Stimulated activated naive B cell treated with anti-CD40 and anti-IgM and Interleukin-4, amounts not matched to agents 10 μg/mL and 1 μg/mL and 100 μg/mL, for 72 hours (primary cell): ENCODE data around the gene KCNMA1.
A peak's percentile ranks its signal among the peaks of the same experiment; 100 is the strongest.

Experiments used
- ATAC-seq, 2 donors: fragments of 150-1000 bp; cut with Tn5 transposase; replicated peaks; 2 replicates each; pipeline ENCODE4 v1.10.0; 2021; ENCODE audit warnings: moderate library complexity in 1 of 2
- DNase-seq: peaks from one replicate; pipeline ENCODE4 v3.0.0; 2021
- H3K27ac Mint-ChIP-seq: one replicate; pipeline ENCODE4 v1.8.0; 2022; ENCODE audit warnings: mild to moderate bottlenecking, mixed read lengths
- H3K27me3 Mint-ChIP-seq, 2 donors: one replicate each; pipeline ENCODE4 v1.8.0; 2022; ENCODE audit warnings: mixed read lengths in 2 of 2
- H3K36me3 Mint-ChIP-seq, 2 donors: one replicate each; pipeline ENCODE4 v1.8.0; 2022; ENCODE audit warnings: mixed read lengths in 2 of 2, mild to moderate bottlenecking in 1 of 2
- H3K4me1 Mint-ChIP-seq, 2 donors: one replicate each; pipeline ENCODE4 v1.8.0; 2022; ENCODE audit warnings: mixed read lengths in 2 of 2, mild to moderate bottlenecking in 1 of 2
- H3K4me3 Mint-ChIP-seq, 2 donors: one replicate each; pipeline ENCODE4 v1.8.0; 2022; ENCODE audit warnings: mild to moderate bottlenecking in 2 of 2, mixed read lengths in 2 of 2, moderate library complexity in 1 of 2
- H3K9me3 Mint-ChIP-seq, 2 donors: one replicate each; pipeline ENCODE4 v1.8.0; 2022; ENCODE audit warnings: mixed read lengths in 2 of 2, mild to moderate bottlenecking in 1 of 2

Gene KCNMA1

GRCh38 chr10:77501846-77502261 is 135.8 kb downstream of the KCNMA1 start:
- no peak overlapping the region for H3K4me3 Mint-ChIP-seq
- no peak overlapping the region for H3K27ac Mint-ChIP-seq
- H3K4me1 Mint-ChIP-seq, result peaks cover 0 to 2% of the 10 kb centered on the region in 2 donors
- no peaks in the 10 kb centered on the region for H3K36me3 Mint-ChIP-seq
- no peaks in the 10 kb centered on the region for H3K9me3 Mint-ChIP-seq
- no peak for DNase-seq
- peak in 1 of 2 donors; percentile 47 for ATAC-seq
- H3K27me3 Mint-ChIP-seq, result peaks cover 11 to 28% of the 10 kb centered on the region in 2 donors

- no peaks in the 10 kb centered on the region for H3K36me3 Mint-ChIP-seq
- H3K27me3 Mint-ChIP-seq, result peaks cover 10 to 27% of the 10 kb centered on the region in 2 donors
- peaks cover 0 to 5% of the 10 kb centered on the region in 2 donors for H3K4me1 Mint-ChIP-seq
- DNase-seq (no peak), ATAC-seq (peak; percentile 8 to 43)
- H3K27ac Mint-ChIP-seq, result no peak overlapping the region
- no peak overlapping the region for H3K4me3 Mint-ChIP-seq
- H3K9me3 Mint-ChIP-seq, result no peaks in the 10 kb centered on the region
These were observed 136.3 kb downstream of the KCNMA1 start for GRCh38 chr10:77501152-77501845.

GRCh38 chr10:77500754-77501151 is 136.9 kb downstream of the KCNMA1 start:
- H3K27ac Mint-ChIP-seq, result no peak overlapping the region
- no peak for DNase-seq
- H3K27me3 Mint-ChIP-seq, result peaks cover 8 to 25% of the 10 kb centered on the region in 2 donors
- no peak overlapping the region for H3K4me3 Mint-ChIP-seq
- H3K9me3 Mint-ChIP-seq, result no peaks in the 10 kb centered on the region
- H3K4me1 Mint-ChIP-seq, result peaks cover 0 to 5% of the 10 kb centered on the region in 2 donors
- no peaks in the 10 kb centered on the region for H3K36me3 Mint-ChIP-seq
- peak; percentile 37 to 68 for ATAC-seq

GRCh38 chr10:77498829-77499228 is 138.8 kb downstream of the KCNMA1 start:
- ATAC-seq, result no peak
- DNase-seq, result no peak
- Mint-ChIP-seq H3K9me3 (no peaks in the 10 kb centered on the region), H3K4me3 (no peak overlapping the region), H3K27ac (no peak overlapping the region), H3K27me3 (peaks cover 10 to 23% of the 10 kb centered on the region in 2 donors), H3K4me1 (peaks cover 0 to 6% of the 10 kb centered on the region in 2 donors), H3K36me3 (no peaks in the 10 kb centered on the region)

GRCh38 chr10:77498210-77498609 is 139.4 kb downstream of the KCNMA1 start:
- no peaks in the 10 kb centered on the region for H3K36me3 Mint-ChIP-seq
- H3K4me1 Mint-ChIP-seq, result peaks cover 0 to 6% of the 10 kb centered on the region in 2 donors
- H3K27ac Mint-ChIP-seq, result no peak overlapping the region
- DNase-seq (no peak), ATAC-seq (no peak)
- H3K9me3 Mint-ChIP-seq, result no peaks in the 10 kb centered on the region
- no peak overlapping the region for H3K4me3 Mint-ChIP-seq
- H3K27me3 Mint-ChIP-seq, result peaks cover 13 to 25% of the 10 kb centered on the region in 2 donors

GRCh38 chr10:77497748-77498147 is 139.9 kb downstream of the KCNMA1 start:
- Mint-ChIP-seq H3K36me3 (no peaks in the 10 kb centered on the region), H3K4me1 (peaks cover 0 to 6% of the 10 kb centered on the region in 2 donors), H3K27ac (no peak overlapping the region), H3K27me3 (peaks cover 15 to 25% of the 10 kb centered on the region in 2 donors), H3K9me3 (no peaks in the 10 kb centered on the region), H3K4me3 (no peak overlapping the region)
- ATAC-seq, result no peak
- no peak for DNase-seq

GRCh38 chr10:77496941-77497420 is 140.6 kb downstream of the KCNMA1 start:
- Mint-ChIP-seq H3K36me3 (no peaks in the 10 kb centered on the region), H3K4me3 (no peak overlapping the region), H3K9me3 (no peaks in the 10 kb centered on the region)

GRCh38 chr10:77494756-77495541 is 142.7 kb downstream of the KCNMA1 start:
- DNase-seq, result no peak
- Mint-ChIP-seq H3K4me3 (no peak overlapping the region), H3K36me3 (no peaks in the 10 kb centered on the region), H3K27ac (peak overlapping the region; percentile 63), H3K4me1 (peaks cover 0 to 6% of the 10 kb centered on the region in 2 donors), H3K27me3 (peaks cover 17 to 19% of the 10 kb centered on the region in 2 donors), H3K9me3 (no peaks in the 10 kb centered on the region)
- ATAC-seq, result peak in 1 of 2 donors; percentile 17

More at GRCh38 chr10:77496941-77497420, 140.6 kb downstream of the KCNMA1 start:
- Mint-ChIP-seq H3K27ac (no peak overlapping the region), H3K4me1 (peaks cover 0 to 6% of the 10 kb centered on the region in 2 donors), H3K27me3 (peaks cover 17 to 19% of the 10 kb centered on the region in 2 donors)
- ATAC-seq, result no peak
- DNase-seq, result no peak

GRCh38 chr10:77494327-77494726 is 143.3 kb downstream of the KCNMA1 start:
- H3K9me3 Mint-ChIP-seq, result no peaks in the 10 kb centered on the region
- peaks cover 0 to 6% of the 10 kb centered on the region in 2 donors for H3K4me1 Mint-ChIP-seq
- no peak overlapping the region for H3K27ac Mint-ChIP-seq
- H3K36me3 Mint-ChIP-seq, result no peaks in the 10 kb centered on the region
- ATAC-seq (no peak), DNase-seq (no peak)
- peaks cover 17 to 19% of the 10 kb centered on the region in 2 donors for H3K27me3 Mint-ChIP-seq
- H3K4me3 Mint-ChIP-seq, result no peak overlapping the region

- Mint-ChIP-seq H3K27ac (no peak overlapping the region), H3K36me3 (no peaks in the 10 kb centered on the region), H3K4me1 (peaks cover 0 to 6% of the 10 kb centered on the region in 2 donors), H3K9me3 (no peaks in the 10 kb centered on the region), H3K27me3 (peaks cover 17 to 19% of the 10 kb centered on the region in 2 donors), H3K4me3 (no peak overlapping the region)
- DNase-seq (no peak), ATAC-seq (peak in 1 of 2 donors; percentile 36)
These were observed 143.8 kb downstream of the KCNMA1 start for GRCh38 chr10:77493851-77494261.

- H3K4me3 Mint-ChIP-seq, result no peak overlapping the region
- H3K36me3 Mint-ChIP-seq, result no peaks in the 10 kb centered on the region
- peaks cover 0 to 6% of the 10 kb centered on the region in 2 donors for H3K4me1 Mint-ChIP-seq
- H3K27ac Mint-ChIP-seq, result peak overlapping the region; percentile 59
- ATAC-seq (peak in 1 of 2 donors; percentile 18), DNase-seq (no peak)
- H3K9me3 Mint-ChIP-seq, result no peaks in the 10 kb centered on the region
- H3K27me3 Mint-ChIP-seq, result peaks cover 17 to 19% of the 10 kb centered on the region in 2 donors
These were observed 144.3 kb downstream of the KCNMA1 start for GRCh38 chr10:77493239-77493806.

GRCh38 chr10:77492368-77492994 is 145.1 kb downstream of the KCNMA1 start:
- Mint-ChIP-seq H3K9me3 (no peaks in the 10 kb centered on the region), H3K4me3 (no peak overlapping the region), H3K4me1 (peaks cover 0 to 6% of the 10 kb centered on the region in 2 donors), H3K36me3 (no peaks in the 10 kb centered on the region), H3K27ac (no peak overlapping the region), H3K27me3 (peaks cover 17 to 19% of the 10 kb centered on the region in 2 donors)
- ATAC-seq, result no peak
- DNase-seq, result no peak

- no peaks in the 10 kb centered on the region for H3K9me3 Mint-ChIP-seq
- no peaks in the 10 kb centered on the region for H3K36me3 Mint-ChIP-seq
- H3K4me1 Mint-ChIP-seq, result peaks cover 0 to 3% of the 10 kb centered on the region in 2 donors
- peaks cover 11 to 15% of the 10 kb centered on the region in 2 donors for H3K27me3 Mint-ChIP-seq
- no peak overlapping the region for H3K4me3 Mint-ChIP-seq
- ATAC-seq (no peak), DNase-seq (no peak)
- H3K27ac Mint-ChIP-seq, result no peak overlapping the region
These were observed 146.9 kb downstream of the KCNMA1 start for GRCh38 chr10:77490534-77491314.
